A549 (cell line): Measurements from ENCODE around the gene RPL32.

Source experiments
- CTCF ChIP-seq: fragments of >200 bp; sonication (Bioruptor Twin); formaldehyde crosslinking; IDR thresholded peaks from 3 replicates; pipeline ENCODE4 v1.5.1; 2016
- ESRRA ChIP-seq: fragments of 150-350 bp; IDR thresholded peaks from 2 replicates; pipeline ENCODE4 v1.6.1; 2014; ENCODE audit warnings: mild to moderate bottlenecking, low read length, borderline replicate concordance
- MYC ChIP-seq: IDR thresholded peaks from 2 replicates; pipeline ENCODE4 v1.6.1; 2012; ENCODE audit warnings: mild to moderate bottlenecking, inconsistent platforms, low read length, improper control_type of control experiment, borderline replicate concordance
- POLR2A ChIP-seq: IDR thresholded peaks from 2 replicates; pipeline ENCODE4 v1.6.1; 2012; ENCODE audit warnings: mild to moderate bottlenecking, low read length
- REST ChIP-seq: fragments of 200-600 bp; sonication (generic); IDR thresholded peaks from 2 replicates; pipeline ENCODE4 v1.6.1; 2016; ENCODE audit warnings: antibody characterized with exemption, mild to moderate bottlenecking, moderate library complexity

DNA sequence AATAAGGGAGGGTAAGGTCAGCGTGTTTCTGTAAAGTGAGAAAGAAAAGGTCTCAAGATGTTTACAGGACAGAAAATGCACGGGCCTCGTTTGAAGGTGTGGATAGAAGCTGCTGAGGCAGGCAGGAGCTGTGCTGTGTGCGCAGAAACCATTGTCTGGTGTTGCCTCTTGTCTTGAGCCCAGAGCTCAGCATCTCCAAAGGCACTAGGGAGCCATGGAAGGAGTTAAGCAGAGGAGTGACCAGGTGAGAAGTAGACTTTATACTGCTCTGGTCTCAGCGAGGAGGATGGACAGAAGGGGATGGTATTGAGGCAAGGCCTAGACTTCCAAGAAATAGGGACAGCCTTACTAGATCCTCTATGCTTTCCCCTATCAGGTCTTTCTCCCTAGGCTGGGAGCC is 31.9 kb downstream of the RPL32 start:
- no peak for TF ChIP-seq CTCF
- no peak for TF ChIP-seq POLR2A
- no peak for TF ChIP-seq MYC
- no peak for TF ChIP-seq REST
- no peak for TF ChIP-seq ESRRA
